GDM1 (cell line): ENCODE data around the gene TADA2B.
"Not testable (repeated sequence)": the region's sequence is repeated elsewhere in the genome, so short reads cannot be mapped to it uniquely, and the experiment has no call there.

Source experiments
- DNase-seq: peaks from one replicate; lab custom pipeline; 2025; lab: John Stamatoyannopoulos, UW

Gene TADA2B

GRCh38 chr4:7083597-7084563 lies 40.7 kb downstream of the TADA2B start:
- no peak for DNase-seq

DNA sequence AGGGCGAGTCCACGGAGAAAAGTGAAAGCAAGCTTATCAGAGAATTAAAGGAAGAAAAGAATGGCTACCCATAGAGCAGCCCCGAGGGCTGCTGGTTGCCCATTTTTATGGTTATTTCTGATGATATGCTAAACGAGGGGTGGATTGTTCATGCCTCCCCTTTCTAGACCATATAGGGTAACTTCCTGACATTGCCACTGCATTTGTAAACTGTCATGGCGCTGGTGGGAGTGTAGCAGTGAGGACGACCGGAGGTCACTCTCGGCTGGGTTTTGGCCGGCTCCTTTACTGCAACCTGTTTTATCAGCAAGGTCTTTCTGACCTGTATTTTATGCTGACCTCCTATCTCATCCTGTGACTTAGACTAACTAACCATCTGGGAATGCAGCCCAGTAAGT lies 41.4 kb downstream of the TADA2B start:
- not testable (repeated sequence) for DNase-seq

- DNase-seq, result no peak
These were observed 43.2 kb downstream of the TADA2B start for GRCh38 chr4:7086384-7086783.

- DNase-seq, result no peak
These were observed 43.9 kb downstream of the TADA2B start for GRCh38 chr4:7087036-7087435.

GRCh38 chr4:7089213-7089986 lies 46.2 kb downstream of the TADA2B start:
- DNase-seq, result no peak

DNA sequence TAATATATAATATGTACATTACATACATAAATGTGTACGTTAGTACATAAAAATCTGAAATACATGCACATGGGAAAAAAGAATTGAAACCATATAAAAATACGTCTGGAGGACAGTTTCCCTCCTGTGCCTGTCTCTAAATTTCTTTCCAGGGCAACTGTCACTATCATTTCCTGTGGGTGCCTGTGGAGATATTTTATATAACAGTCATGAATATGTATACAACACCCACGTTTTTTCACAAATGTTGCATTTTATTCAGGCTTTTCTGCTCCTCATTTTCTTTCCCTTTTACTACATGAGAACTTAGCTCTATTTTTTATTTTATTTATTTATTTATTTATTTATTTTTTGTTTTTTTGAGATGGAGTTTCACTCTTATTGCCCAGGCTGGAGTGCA lies 48.9 kb downstream of the TADA2B start:
- no peak for DNase-seq

DNA sequence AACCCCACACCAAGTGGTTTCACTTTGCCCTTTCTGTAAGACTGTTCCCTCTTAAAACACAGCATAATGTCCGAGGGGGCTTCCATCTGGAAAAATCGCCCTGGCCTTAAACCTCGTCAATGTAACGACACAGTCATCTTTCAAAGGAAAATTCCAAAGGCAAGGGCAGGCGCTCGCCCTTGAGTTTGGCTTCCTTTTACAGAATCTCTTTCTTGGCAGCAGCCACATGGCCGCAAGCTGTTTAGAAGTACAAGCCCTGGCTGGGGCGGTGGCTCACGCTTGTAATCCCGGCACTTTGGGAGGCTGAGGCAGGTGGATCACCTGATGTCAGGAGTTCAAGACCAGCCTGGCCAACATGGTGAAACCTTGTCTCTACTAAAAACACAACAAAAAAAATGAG lies 51.7 kb downstream of the TADA2B start:
- no peak for DNase-seq

DNA sequence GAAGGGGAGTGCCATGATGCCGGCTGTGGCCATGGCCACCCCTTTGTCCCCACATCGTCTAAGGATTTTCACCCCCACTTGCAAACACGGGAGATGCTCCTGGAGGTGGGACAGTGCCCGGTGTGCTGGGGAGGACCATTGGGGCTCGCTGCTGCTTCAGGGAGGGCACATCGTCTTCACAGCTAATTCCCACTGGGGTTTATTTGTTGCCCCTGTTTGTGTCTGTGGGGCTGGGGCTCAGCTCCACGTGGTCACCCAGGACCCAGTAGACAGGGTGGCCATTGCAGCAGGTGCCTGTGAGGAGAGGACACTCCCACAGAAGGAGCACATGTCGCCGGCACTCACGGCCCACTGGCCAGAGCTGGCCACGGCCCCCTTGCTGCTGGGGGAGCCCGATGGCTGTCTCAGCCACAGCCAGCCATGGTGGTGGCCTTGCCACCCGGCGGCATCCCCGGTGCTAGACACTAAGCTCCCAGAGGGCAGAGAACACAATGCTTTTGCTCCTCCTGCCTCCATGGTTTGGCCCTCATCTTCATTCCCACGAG lies 52.5 kb downstream of the TADA2B start:
- DNase-seq, result no peak

DNA sequence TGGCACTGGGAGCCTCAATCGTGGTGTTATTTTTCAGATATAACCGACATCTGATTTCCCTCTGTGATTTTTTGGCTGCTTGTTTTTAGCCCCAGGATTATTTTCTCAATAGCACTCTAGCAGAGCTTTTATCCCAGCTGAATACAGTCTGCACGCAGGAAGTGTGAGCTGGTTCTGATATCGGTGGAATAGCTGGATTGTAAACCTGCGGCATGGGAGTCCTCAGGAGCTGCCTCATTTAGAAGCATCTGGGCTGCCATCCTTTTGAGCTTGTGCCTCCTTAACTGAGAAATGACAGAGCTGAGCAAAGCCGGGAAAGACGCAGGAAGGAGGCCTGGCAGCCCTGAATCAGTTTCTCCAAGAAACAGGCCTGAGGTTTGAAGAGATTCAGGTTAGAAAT lies 53.1 kb downstream of the TADA2B start:
- DNase-seq, result no peak

DNA sequence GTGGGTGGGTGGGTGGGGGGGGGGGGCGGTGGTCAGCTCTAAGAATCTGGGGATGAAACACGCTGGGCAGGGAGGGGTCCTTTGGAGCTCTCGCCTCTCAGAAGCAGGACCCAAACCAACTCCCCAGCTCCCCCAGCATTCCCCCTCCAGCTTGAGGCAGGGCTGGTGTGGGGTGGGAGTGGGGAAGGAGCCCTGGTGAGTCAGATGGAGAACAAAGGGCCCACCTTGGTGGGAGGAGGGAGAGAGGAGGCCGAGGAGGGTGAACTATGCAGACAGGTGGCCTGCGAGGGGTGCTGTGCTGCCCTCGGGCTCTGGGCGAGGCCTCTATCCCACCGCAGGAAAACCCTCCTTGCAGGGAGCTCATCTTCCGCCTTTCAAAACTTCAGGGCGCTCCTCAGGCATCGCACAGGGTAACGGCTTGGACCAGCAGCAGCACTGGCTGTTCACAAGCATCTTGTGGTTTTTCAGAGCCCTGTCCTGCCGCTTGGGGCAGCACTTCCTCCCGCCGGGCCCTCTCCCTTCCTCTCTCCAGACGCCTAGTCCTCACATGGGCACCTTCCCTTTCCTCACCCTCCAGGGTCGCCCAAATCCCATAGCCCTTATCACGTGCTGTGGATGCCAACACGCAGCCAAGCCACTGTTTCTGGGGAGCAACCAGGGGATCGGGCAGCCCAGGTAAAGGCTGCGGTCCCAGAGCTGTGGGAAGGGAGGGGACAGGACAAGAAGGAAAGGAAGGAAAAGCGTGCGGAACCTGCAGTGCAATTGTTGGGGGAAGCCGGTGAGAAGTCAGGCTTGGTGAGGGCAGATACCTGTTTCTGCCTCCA lies 58.7 kb downstream of the TADA2B start:
- DNase-seq, result no peak

- DNase-seq, result not testable (repeated sequence)
These were observed 59.3 kb downstream of the TADA2B start for GRCh38 chr4:7102516-7102909.

DNA sequence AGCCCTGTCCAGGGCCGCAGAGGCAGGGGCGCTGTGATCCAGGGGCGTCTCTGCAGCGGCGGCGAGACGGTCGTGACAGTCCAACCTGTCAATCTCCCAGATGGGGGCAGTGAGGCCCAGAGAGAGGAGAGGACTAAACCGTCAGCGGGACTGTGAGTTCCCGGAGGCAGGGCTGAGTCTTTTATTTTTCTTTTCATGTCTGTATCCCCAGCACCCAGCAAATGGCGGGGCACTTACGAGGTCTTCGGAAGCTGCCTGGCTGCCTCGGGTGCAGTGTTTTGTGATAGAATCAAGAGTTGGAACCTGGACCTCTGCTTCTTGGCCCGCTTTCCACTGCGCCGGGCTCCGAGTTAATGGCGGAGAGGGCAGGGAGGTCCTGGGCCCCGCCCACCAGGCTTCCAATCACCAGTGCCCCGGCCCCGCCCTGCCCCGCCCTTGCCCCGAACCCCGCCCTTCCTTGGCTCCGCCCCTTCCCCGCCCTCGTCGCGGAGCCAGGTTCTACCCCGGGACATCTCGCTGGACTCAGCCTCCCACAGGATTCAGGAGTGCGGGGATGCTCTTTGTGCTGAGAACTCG lies 59.9 kb downstream of the TADA2B start:
- DNase-seq, result peak; percentile 57

DNA sequence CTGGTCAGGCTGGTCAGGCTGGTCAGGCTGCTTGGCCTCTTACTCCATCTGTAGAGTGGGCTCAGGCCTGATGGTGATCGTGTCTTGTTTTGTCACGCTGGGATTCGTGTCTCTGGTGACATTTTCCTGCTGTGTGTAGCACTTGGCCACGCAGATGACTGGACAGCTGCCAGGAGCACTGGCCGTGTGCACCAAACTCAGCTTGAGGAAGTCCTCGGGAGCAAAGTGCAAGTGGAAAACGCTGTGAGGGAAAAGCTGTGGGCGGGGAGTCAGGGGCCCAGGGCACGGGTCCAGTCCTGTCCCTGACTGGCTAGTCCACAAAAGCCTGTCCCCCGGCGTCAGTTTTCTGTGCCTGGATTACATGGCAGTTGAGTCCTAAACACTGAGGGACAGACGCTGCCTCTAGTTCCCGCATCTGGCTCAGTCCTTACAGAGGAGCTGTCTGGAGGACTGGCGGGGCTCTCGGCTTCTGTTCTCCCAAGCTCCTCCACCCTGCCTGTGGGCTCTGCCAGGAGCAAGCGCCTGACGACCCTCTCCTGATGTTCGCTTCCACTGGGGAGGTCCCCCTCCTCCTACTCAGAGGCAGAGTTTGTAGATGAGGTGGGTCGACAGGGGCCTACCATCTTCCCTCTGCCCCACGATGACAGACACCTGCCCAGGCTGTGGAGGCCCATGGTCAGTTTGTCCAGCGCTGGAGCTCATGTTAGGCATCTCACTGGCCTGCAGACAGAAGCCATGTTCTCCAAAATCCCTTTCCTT lies 60.6 kb downstream of the TADA2B start:
- no peak for DNase-seq

- DNase-seq, result no peak
These were observed 61.3 kb downstream of the TADA2B start for GRCh38 chr4:7104366-7105031.

DNA sequence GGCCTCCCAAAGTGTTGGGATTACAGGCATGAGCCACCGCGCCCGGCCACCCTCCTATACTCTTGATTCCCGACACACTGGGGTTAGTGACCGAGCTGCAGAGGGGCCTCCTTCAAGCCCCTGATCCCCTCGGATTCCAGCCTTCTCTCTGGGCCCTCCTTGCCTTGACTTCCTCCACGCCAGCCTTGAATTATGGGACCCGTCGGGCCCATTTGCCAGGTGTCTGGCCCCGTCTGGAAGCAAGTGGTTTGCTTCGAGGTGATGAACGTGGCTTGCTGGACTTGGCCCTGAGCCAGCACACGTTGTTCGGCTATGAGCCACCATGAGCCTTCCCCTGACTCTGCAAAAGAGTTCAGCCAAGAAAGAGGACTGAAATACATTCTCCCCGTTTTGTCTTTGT lies 62.1 kb downstream of the TADA2B start:
- no peak for DNase-seq

DNA sequence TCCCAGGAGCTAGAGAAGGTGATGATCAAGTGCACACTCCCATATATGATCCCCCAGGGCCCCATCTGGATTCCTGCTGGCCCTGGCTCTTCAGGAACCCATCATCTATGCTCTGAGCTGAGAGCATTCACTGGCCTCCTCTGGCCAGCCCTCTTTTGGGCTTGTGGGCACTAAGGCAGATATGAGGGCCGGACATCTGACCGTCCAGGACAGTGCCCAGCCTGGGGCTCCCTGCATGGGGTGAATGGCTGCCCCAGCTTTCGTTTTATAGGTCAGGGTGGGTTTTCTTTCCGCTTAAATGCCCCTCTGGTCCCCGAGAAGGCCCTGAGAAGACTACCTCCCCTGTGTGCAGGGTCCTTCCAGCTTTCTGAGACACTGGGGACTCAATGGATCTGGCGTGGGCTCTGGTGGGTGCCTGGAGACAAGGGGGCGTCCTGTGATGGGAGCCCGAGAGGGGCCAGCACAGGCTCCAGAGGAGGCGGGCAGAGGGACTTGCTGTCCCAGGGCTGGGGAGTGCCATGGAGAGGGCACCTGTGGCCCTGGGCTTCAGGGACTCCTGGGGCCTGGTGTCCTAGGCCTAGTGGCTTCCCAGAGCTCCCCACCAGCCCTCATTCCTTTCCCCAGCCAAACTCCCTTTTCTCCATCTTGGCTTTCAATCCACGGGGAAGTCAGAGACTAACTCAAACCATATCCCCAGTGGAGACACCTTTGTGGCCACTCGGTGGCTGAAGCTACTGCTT lies 64.2 kb downstream of the TADA2B start:
- DNase-seq, result no peak
